SU-DHL-6 (cell line): Measurements from ENCODE around the gene GLI3.

Experiments
- H2AFZ ChIP-seq: fragments of 200-600 bp; sonication (generic); 2 replicates; pipeline ENCODE4 v1.6.1; 2014; ENCODE audit warnings: low read depth, mild to moderate bottlenecking, moderate library complexity, mixed read lengths, antibody characterized with exemption, low read length; ENCODE audit not compliant: severe bottlenecking
- H3F3A ChIP-seq: fragments of 200-600 bp; shearing (Covaris generic); 2 replicates; pipeline ENCODE4 v1.6.0; 2016; ENCODE audit warnings: antibody characterized with exemption, mild to moderate bottlenecking; ENCODE audit not compliant: insufficient read depth
- H3K27ac ChIP-seq: fragments of 200-600 bp; sonication (generic); 2 replicates; pipeline ENCODE4 v1.5.1; 2016; ENCODE audit warnings: low read depth, mild to moderate bottlenecking, low read length, moderate library complexity, mixed read lengths
- H3K27me3 ChIP-seq: fragments of 200-600 bp; sonication (generic), shearing (Covaris generic); 2 replicates; pipeline ENCODE4 v1.6.0; 2014; ENCODE audit warnings: mild to moderate bottlenecking, low read length
- H3K36me3 ChIP-seq: fragments of 200-600 bp; sonication (generic); 2 replicates; pipeline ENCODE4 v1.6.1; 2014; ENCODE audit warnings: mild to moderate bottlenecking, low read length, mixed read lengths
- H3K4me2 ChIP-seq: fragments of 300-600, 200-600 bp; shearing (Covaris generic), sonication (generic); 2 replicates; pipeline ENCODE4 v1.6.0; 2014; ENCODE audit warnings: low read length, low read depth, mild to moderate bottlenecking; ENCODE audit not compliant: poor library complexity, severe bottlenecking
- H3K4me3 ChIP-seq: fragments of 200-600 bp; sonication (generic); 2 replicates; pipeline ENCODE4 v1.5.1; 2014; ENCODE audit warnings: antibody characterized with exemption, low read length, mild to moderate bottlenecking, mixed read lengths; ENCODE audit not compliant: insufficient read depth, poor library complexity, severe bottlenecking
- H3K79me2 ChIP-seq: fragments of 200-600 bp; sonication (generic); 2 replicates; pipeline ENCODE4 v1.6.1; 2014; ENCODE audit warnings: mild to moderate bottlenecking, low read length, moderate library complexity; ENCODE audit not compliant: insufficient read depth
- H3K9ac ChIP-seq: fragments of 200-600 bp; sonication (generic); 2 replicates; pipeline ENCODE4 v1.7.0; 2014; ENCODE audit warnings: mild to moderate bottlenecking, low read length
- H3K9me2 ChIP-seq: fragments of 200-600 bp; sonication (generic); replicated peaks from 2 replicates; pipeline ENCODE4 v1.6.1; 2014; ENCODE audit warnings: low read length; ENCODE audit not compliant: insufficient read depth
- H3K9me3 ChIP-seq: fragments of 200-600 bp; sonication (generic); 2 replicates; pipeline ENCODE4 v1.6.1; 2014; ENCODE audit warnings: low read length, mixed read lengths; ENCODE audit not compliant: insufficient read depth
- H4K20me1 ChIP-seq: fragments of 200-600 bp; sonication (generic); 2 replicates; pipeline ENCODE4 v1.6.1; 2014; ENCODE audit warnings: low read depth, mild to moderate bottlenecking, antibody characterized with exemption, low read length, moderate library complexity, mixed read lengths
- EZH2phosphoT487 ChIP-seq: fragments of 200-600 bp; sonication (generic), shearing (Covaris generic); conservative IDR thresholded peaks from 2 replicates; pipeline ENCODE4 v1.6.1; 2018; ENCODE audit warnings: mild to moderate bottlenecking, antibody characterized with exemption, low read length, moderate library complexity, mixed read lengths
- TF ChIP-seq, protein P1 (sequence below): fragments of 200-600 bp; sonication (generic); IDR thresholded peaks from one replicate; pipeline ENCODE4 v1.5.1; 2017; ENCODE audit warnings: antibody characterized with exemption, mild to moderate bottlenecking, low read length, moderate library complexity; ENCODE audit not compliant: insufficient read depth, poor library complexity, severe bottlenecking

Gene GLI3

DNA sequence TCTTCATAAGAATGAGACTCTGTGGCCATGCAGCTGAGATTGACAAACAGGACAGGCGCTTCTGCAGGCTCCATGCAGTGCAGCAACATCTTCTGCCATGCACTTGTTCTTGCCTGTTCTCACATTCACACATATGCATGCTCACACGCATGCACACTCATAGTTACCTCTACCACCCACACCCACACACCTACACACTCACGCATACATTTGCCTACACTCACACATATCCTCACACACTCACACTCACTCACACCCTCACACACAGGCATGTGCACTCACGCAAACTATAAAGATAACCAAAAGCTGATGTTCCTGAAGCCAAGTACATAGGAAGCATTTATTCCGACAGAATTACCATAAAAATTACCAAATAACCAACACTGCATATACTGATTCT, 15.7 kb downstream of the GLI3 start:
- H3K36me3 ChIP-seq: no peaks in the 10 kb centered on the region
- H3K79me2 ChIP-seq: no peaks in the 10 kb centered on the region
- no peak overlapping the region for H2AFZ ChIP-seq
- H3K9me3 ChIP-seq: no peaks in the 10 kb centered on the region
- no peaks in the 10 kb centered on the region for H3F3A ChIP-seq
- no peak overlapping the region for H3K4me3 ChIP-seq
- H4K20me1 ChIP-seq: no peaks in the 10 kb centered on the region
- 0 out of 2 replicates have a peak, but pooled peaks cover 5% of the 10 kb centered on the region for H3K27me3 ChIP-seq
- no peak overlapping the region for H3K9ac ChIP-seq
- H3K4me2 ChIP-seq: no peak overlapping the region
- no peaks in the 10 kb centered on the region for H3K9me2 ChIP-seq
- no peak overlapping the region for H3K27ac ChIP-seq
- TF ChIP-seq EZH2phosphoT487: no peak
- TF ChIP-seq, protein P1, sequence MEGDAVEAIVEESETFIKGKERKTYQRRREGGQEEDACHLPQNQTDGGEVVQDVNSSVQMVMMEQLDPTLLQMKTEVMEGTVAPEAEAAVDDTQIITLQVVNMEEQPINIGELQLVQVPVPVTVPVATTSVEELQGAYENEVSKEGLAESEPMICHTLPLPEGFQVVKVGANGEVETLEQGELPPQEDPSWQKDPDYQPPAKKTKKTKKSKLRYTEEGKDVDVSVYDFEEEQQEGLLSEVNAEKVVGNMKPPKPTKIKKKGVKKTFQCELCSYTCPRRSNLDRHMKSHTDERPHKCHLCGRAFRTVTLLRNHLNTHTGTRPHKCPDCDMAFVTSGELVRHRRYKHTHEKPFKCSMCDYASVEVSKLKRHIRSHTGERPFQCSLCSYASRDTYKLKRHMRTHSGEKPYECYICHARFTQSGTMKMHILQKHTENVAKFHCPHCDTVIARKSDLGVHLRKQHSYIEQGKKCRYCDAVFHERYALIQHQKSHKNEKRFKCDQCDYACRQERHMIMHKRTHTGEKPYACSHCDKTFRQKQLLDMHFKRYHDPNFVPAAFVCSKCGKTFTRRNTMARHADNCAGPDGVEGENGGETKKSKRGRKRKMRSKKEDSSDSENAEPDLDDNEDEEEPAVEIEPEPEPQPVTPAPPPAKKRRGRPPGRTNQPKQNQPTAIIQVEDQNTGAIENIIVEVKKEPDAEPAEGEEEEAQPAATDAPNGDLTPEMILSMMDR: no peak

DNA sequence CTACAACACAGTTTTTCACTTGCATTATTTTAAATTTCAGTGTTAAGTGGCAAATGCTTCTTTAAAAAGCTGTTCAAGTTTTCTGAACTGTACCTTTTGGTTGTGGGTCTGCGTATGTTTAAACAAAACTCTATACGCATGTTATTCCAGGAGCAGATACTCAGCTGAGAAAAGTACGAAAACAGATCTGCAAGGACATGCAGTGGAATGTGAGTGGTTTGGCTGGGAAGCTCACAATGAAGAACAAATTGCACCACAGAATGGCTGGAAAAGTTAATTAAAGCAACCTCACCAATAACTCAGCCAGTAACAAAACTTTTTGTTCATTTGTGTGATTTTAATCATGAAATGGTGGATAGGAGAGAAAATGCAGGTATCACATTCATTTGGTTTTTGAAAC, 17.6 kb downstream of the GLI3 start:
- H3K4me3 ChIP-seq: no peak overlapping the region
- no peak for TF ChIP-seq EZH2phosphoT487
- TF ChIP-seq, protein P1: no peak
- H4K20me1 ChIP-seq: no peaks in the 10 kb centered on the region
- no peak overlapping the region for H3K27ac ChIP-seq
- no peak overlapping the region for H3K9ac ChIP-seq
- H3F3A ChIP-seq: no peaks in the 10 kb centered on the region
- H3K36me3 ChIP-seq: no peaks in the 10 kb centered on the region
- no peak overlapping the region for H2AFZ ChIP-seq
- H3K4me2 ChIP-seq: no peak overlapping the region
- H3K79me2 ChIP-seq: no peaks in the 10 kb centered on the region
- no peaks in the 10 kb centered on the region for H3K27me3 ChIP-seq
- no peaks in the 10 kb centered on the region for H3K9me3 ChIP-seq
- no peaks in the 10 kb centered on the region for H3K9me2 ChIP-seq

DNA sequence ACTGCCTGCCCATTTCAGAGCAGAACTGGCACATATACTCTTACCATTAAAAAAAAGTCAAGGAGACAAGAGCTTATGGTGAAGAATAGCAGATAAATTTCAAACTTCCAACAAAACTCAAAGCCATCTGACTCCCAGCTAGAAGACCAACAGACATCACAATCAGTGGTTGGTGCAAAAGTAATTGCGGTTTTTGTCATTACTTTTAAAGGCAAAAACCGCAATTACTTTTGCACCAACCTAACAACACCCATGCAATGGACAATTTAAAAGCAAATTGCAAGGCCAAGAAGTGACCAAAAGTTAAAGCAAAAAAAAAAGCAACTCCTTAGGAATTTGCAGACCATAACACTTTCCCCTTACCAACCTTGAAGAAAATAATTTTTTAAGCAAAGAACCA, 18.8 kb downstream of the GLI3 start:
- no peak for TF ChIP-seq EZH2phosphoT487
- TF ChIP-seq, protein P1: no peak
- no peaks in the 10 kb centered on the region for H3K9me2 ChIP-seq
- H2AFZ ChIP-seq: no peak overlapping the region

DNA sequence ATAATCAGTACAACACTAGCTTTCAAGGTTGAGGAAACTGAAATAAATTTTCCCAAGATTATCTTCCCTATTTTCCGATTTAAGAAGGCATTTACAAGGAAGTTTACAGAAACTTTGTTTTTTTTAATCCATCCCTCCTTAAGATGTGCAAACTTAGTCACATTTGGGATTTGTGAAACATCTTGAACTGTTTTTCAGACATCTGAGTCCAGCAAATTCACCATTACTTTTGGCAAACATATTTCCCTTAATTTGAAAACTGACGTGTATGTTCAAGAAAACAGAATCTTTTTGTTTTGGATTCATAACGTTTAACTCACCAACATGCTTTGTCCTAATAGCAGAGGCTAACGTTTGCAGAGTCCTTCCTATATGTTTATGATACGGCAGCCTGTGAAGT, 19.5 kb downstream of the GLI3 start:
- Histone ChIP-seq H3K9me2 (no peaks in the 10 kb centered on the region), H3K4me2 (no peak overlapping the region), H2AFZ (no peak overlapping the region), H3K9me3 (no peaks in the 10 kb centered on the region), H3K27ac (no peak overlapping the region), H4K20me1 (no peaks in the 10 kb centered on the region), H3F3A (no peaks in the 10 kb centered on the region), H3K27me3 (no peaks in the 10 kb centered on the region), H3K79me2 (no peaks in the 10 kb centered on the region), H3K4me3 (no peak overlapping the region), H3K9ac (no peak overlapping the region), H3K36me3 (no peaks in the 10 kb centered on the region)
- TF ChIP-seq EZH2phosphoT487: no peak
- TF ChIP-seq, protein P1: no peak

More for the DNA sequence above, 18.8 kb downstream of the GLI3 start:
- Histone ChIP-seq H3K9ac (no peak overlapping the region), H3K79me2 (no peaks in the 10 kb centered on the region), H3K27me3 (no peaks in the 10 kb centered on the region), H4K20me1 (no peaks in the 10 kb centered on the region), H3K9me3 (no peaks in the 10 kb centered on the region), H3K4me3 (no peak overlapping the region), H3F3A (no peaks in the 10 kb centered on the region), H3K36me3 (no peaks in the 10 kb centered on the region), H3K27ac (no peak overlapping the region), H3K4me2 (no peak overlapping the region)
